A549 (cell line): ENCODE measurements around the gene MFSD6L. TPM values are rescaled to one million over a fixed set of nuclear protein-coding genes. Genes with fewer than 3 reads are reported as not detected.

Experiments used
- ATAC-seq, 2 experiments: fragments of 200-7000 bp in 1 of 2; fragments of >200 bp in 1 of 2; cut with Nextera tagmentation in 1 of 2; cut with Tn5 transposase in 1 of 2; 3 replicates each; pipeline versions ENCODE4 v1.8.0 to v1.9.1; 2018 to 2020; ENCODE audit warnings: mild to moderate bottlenecking in 1 of 2, moderate library complexity in 1 of 2
- CTCF ChIA-PET: fragments of 300-600 bp; sonication (Branson Sonifier 250); formaldehyde crosslinking; extraction: SDS; loops from one replicate; lab custom pipeline; 2021; ENCODE audit warnings: antibody characterized with exemption, inconsistent platforms; lab: Yijun Ruan, JAX
- POLR2A ChIA-PET: fragments of 350-600 bp; formaldehyde crosslinking; extraction: SDS; loops from one replicate; lab custom pipeline; 2021; ENCODE audit warnings: antibody characterized with exemption, inconsistent platforms; lab: Yijun Ruan, JAX
- DNase-seq, 2 experiments: peaks; one replicate each; pipeline versions ENCODE4 v3.0.0 to v3.0.0-alpha.2; 2011 to 2016; ENCODE audit warnings: low read depth in 1 of 2, low spot score in 1 of 2
- FAIRE-seq: peaks from 2 replicates; lab custom pipeline; 2011; peaks lifted over from hg19 to GRCh38; lab: Jason Lieb, UNC
- H3K27ac ChIP-seq, 2 experiments: fragments of >200 bp; sonication (Bioruptor Twin); formaldehyde crosslinking; 3 replicates each; pipeline ENCODE4 v1.5.1; 2016 to 2017
- H3K4me1 ChIP-seq: fragments of >200 bp; sonication (Bioruptor Twin); formaldehyde crosslinking; 3 replicates; pipeline ENCODE4 v1.6.1; 2016
- H3K4me2 ChIP-seq: fragments of >200 bp; sonication (Bioruptor Twin); formaldehyde crosslinking; 3 replicates; pipeline ENCODE4 v1.6.1; 2016
- H3K4me3 ChIP-seq: fragments of >200 bp; sonication (Bioruptor Twin); formaldehyde crosslinking; 3 replicates; pipeline ENCODE4 v1.5.1; 2016
- H3K9me3 ChIP-seq: fragments of >200 bp; sonication (Bioruptor Twin); formaldehyde crosslinking; 3 replicates; pipeline ENCODE4 v1.6.1; 2016
- BCL3 ChIP-seq: fragments of >200 bp; sonication (Bioruptor Twin); formaldehyde crosslinking; IDR thresholded peaks from 3 replicates; pipeline ENCODE4 v1.6.1; 2016
- CBX8 ChIP-seq: fragments of 200-600 bp; sonication (generic); IDR thresholded peaks from 2 replicates; pipeline ENCODE4 v1.6.1; 2016
- CHD2 ChIP-seq: fragments of 150-350 bp; IDR thresholded peaks from 2 replicates; pipeline ENCODE4 v1.6.1; 2014; ENCODE audit warnings: low read length; ENCODE audit not compliant: partially characterized antibody
- CTCF ChIP-seq: fragments of >200 bp; sonication (Bioruptor Twin); formaldehyde crosslinking; IDR thresholded peaks from 3 replicates; pipeline ENCODE4 v1.5.1; 2016
- EP300 ChIP-seq, 2 experiments: fragments of >200 bp; sonication (Bioruptor Twin); formaldehyde crosslinking; IDR thresholded peaks; 2 replicates in 1 of 2; 3 replicates in 1 of 2; pipeline ENCODE4 v1.6.1; 2016 to 2017
- ESRRA ChIP-seq: fragments of 150-350 bp; IDR thresholded peaks from 2 replicates; pipeline ENCODE4 v1.6.1; 2014; ENCODE audit warnings: mild to moderate bottlenecking, low read length, borderline replicate concordance
- FOSB ChIP-seq: fragments of 250-450 bp; sonication (Bioruptor Pico); IDR thresholded peaks from 2 replicates; pipeline ENCODE4 v1.5.0; 2020; ENCODE audit warnings: mild to moderate bottlenecking, moderate library complexity
- FOXS1 ChIP-seq: fragments of 250-450 bp; sonication (Bioruptor Pico); IDR thresholded peaks from 2 replicates; pipeline ENCODE4 v1.5.0; 2020; ENCODE audit warnings: mild to moderate bottlenecking, moderate library complexity
- GATA3 ChIP-seq: IDR thresholded peaks from 2 replicates; pipeline ENCODE4 v1.6.1; 2012; ENCODE audit warnings: borderline replicate concordance
- HDAC2 ChIP-seq: fragments of 200-600 bp; sonication (generic); IDR thresholded peaks from 2 replicates; pipeline ENCODE4 v1.6.1; 2016
- HES2 ChIP-seq: fragments of >200 bp; sonication (Bioruptor Twin); formaldehyde crosslinking; IDR thresholded peaks from 2 replicates; pipeline ENCODE4 v1.6.1; 2016
- HMGXB4 ChIP-seq: fragments of 250-450 bp; sonication (Bioruptor Pico); IDR thresholded peaks from 2 replicates; pipeline ENCODE4 v1.5.0; 2021; ENCODE audit warnings: mild to moderate bottlenecking, moderate library complexity, borderline replicate concordance
- HOXB13 ChIP-seq: fragments of 250-450 bp; sonication (Bioruptor Pico); IDR thresholded peaks from 2 replicates; pipeline ENCODE4 v1.5.0; 2020; ENCODE audit warnings: low read depth, mild to moderate bottlenecking, moderate library complexity
- HOXB5 ChIP-seq: fragments of 250-450 bp; sonication (Bioruptor Pico); IDR thresholded peaks from 2 replicates; pipeline ENCODE4 v1.5.0; 2020; ENCODE audit warnings: mild to moderate bottlenecking, moderate library complexity
- KDM1A ChIP-seq: fragments of 200-600 bp; sonication (generic); IDR thresholded peaks from 2 replicates; pipeline ENCODE4 v1.6.1; 2016; ENCODE audit warnings: low read depth, mild to moderate bottlenecking
- MAFK ChIP-seq: fragments of 450-650 bp; IDR thresholded peaks from 2 replicates; pipeline ENCODE4 v1.6.1; 2014; ENCODE audit not compliant: partially characterized antibody
- MAZ ChIP-seq: fragments of 150-350 bp; IDR thresholded peaks from 2 replicates; pipeline ENCODE4 v1.6.1; 2014; ENCODE audit warnings: antibody characterized with exemption, low read depth, low read length, borderline replicate concordance
- PHF8 ChIP-seq: fragments of 200-600 bp; sonication (generic); IDR thresholded peaks from 2 replicates; pipeline ENCODE4 v1.6.1; 2016; ENCODE audit warnings: low read depth, mild to moderate bottlenecking, antibody characterized with exemption, moderate library complexity, borderline replicate concordance
- RAD21 ChIP-seq, 2 experiments: fragments of >200 bp in 1 of 2; sonication (Bioruptor Twin) in 1 of 2; formaldehyde crosslinking in 1 of 2; IDR thresholded peaks in 1 of 2; conservative IDR thresholded peaks in 1 of 2; 2 replicates in 1 of 2; 3 replicates in 1 of 2; pipeline ENCODE4 v1.6.1; 2012 to 2018; ENCODE audit warnings: inconsistent platforms in 1 of 2
- RARB ChIP-seq: fragments of 250-450 bp; sonication (Bioruptor Pico); IDR thresholded peaks from 2 replicates; pipeline ENCODE4 v1.8.0; 2021; ENCODE audit warnings: mild to moderate bottlenecking, moderate library complexity
- REST ChIP-seq: fragments of 200-600 bp; sonication (generic); IDR thresholded peaks from 2 replicates; pipeline ENCODE4 v1.6.1; 2016; ENCODE audit warnings: antibody characterized with exemption, mild to moderate bottlenecking, moderate library complexity
- ZSCAN20 ChIP-seq: fragments of 250-450 bp; sonication (Bioruptor Pico); IDR thresholded peaks from 2 replicates; pipeline ENCODE4 v1.8.0; 2022; ENCODE audit warnings: mild to moderate bottlenecking, moderate library complexity
- WGBS: methylation state at CpG from one replicate; pipeline ENCODE4 v1.1.6; 2017; ENCODE audit errors: missing lambda C conversion rate; 5-methylcytosine and 5-hydroxymethylcytosine counted together
- polyA plus RNA-seq, 4 experiments: library from polyadenylated mRNA; depleted of rRNA in 3 of 4; stranded (reverse); fragments of >200 nt; fragmentation: RNase III in 1 of 4; extraction: RNeasy Plus Mini Kit Qiagen cat#74134 plus additional on column Dnase treatment in 1 of 4; gene quantifications; 2 replicates in 3 of 4; 3 replicates in 1 of 4; pipeline ENCODE4 v1.2.3, GENCODE V29; 2011 to 2017

The MFSD6L gene
- polyA plus RNA-seq, 2 of the 4 experiments (the other 2 are of a cell fraction): not detected

- H3K9me3 ChIP-seq: no peaks in the 10 kb centered on the region
- CTCF ChIA-PET: interaction anchor here (0.9 to 4.7 kb wide), 3 partner anchors 14 to 89 kb away, joined by 3 to 51 read pairs (median 6); no protein-coding TSS in a partner anchor
Measured at GRCh38 chr17:8799570-8800212, 526 bp upstream of the MFSD6L start.

GRCh38 chr17:8798176-8798845 lies 854 bp downstream of the MFSD6L start:
- CTCF ChIA-PET: interaction anchor here (0.6 to 4.7 kb wide), 5 partner anchors 10 to 388 kb away, joined by 4 to 51 read pairs (median 5); no protein-coding TSS in a partner anchor
- Histone ChIP-seq H3K4me2 (no peak overlapping the region), H3K4me1 (no peaks in the 10 kb centered on the region), H3K4me3 (no peak overlapping the region)
- FAIRE-seq (no peak), ATAC-seq (no peak), DNase-seq (no peak)
- TF ChIP-seq ZSCAN20 (CRISPR knock-in tag): no peak
- TF ChIP-seq MAZ: no peak
- TF ChIP-seq, all 56 proteins: peak for 0
- no peak overlapping the region for H3K27ac ChIP-seq
- POLR2A ChIA-PET: no interaction called here
- H3K9me3 ChIP-seq: no peaks in the 10 kb centered on the region
- 73% methylated on average over 23 of the region's 23 CpGs for WGBS

More at GRCh38 chr17:8799570-8800212, 526 bp upstream of the MFSD6L start:
- FAIRE-seq: no peak
- no peak for ATAC-seq
- no peak for DNase-seq
- Histone ChIP-seq H3K4me3 (no peak overlapping the region), H3K4me1 (no peaks in the 10 kb centered on the region), H3K4me2 (no peak overlapping the region), H3K27ac (no peak overlapping the region)
- 67% methylated on average over 14 of the region's 15 CpGs for WGBS
- TF ChIP-seq FOSB (CRISPR knock-in tag): no peak
- TF ChIP-seq HOXB5 (CRISPR knock-in tag): no peak
- TF ChIP-seq MAZ: no peak
- no peak for TF ChIP-seq RARB (CRISPR knock-in tag)
- TF ChIP-seq ZSCAN20 (CRISPR knock-in tag): no peak
- no peak for TF ChIP-seq BCL3
- TF ChIP-seq REST: no peak
- TF ChIP-seq PHF8: no peak
- no peak for TF ChIP-seq MAFK
- no peak for TF ChIP-seq HDAC2
- no peak for TF ChIP-seq HES2
- no peak for TF ChIP-seq CHD2
- no peak for TF ChIP-seq RAD21 (conservative IDR thresholded peaks at IDR 0.05 in 1 of 2, IDR thresholded peaks at IDR 0.05 in 1 of 2)
- POLR2A ChIA-PET: no interaction called here

GRCh38 chr17:8797621-8798175 lies 1.5 kb downstream of the MFSD6L start:
- POLR2A ChIA-PET: no interaction called here
- no peaks in the 10 kb centered on the region for H3K4me1 ChIP-seq
- ATAC-seq (no peak), FAIRE-seq (no peak), DNase-seq (no peak)
- H3K4me2 ChIP-seq: no peak overlapping the region
- 36% methylated on average over 14 of the region's 14 CpGs for WGBS
- H3K9me3 ChIP-seq: no peaks in the 10 kb centered on the region
- no peak overlapping the region for H3K27ac ChIP-seq
- CTCF ChIA-PET: interaction anchor here (1.3 to 4.7 kb wide), 4 partner anchors 11 to 388 kb away, joined by 4 to 51 read pairs (median 6); no protein-coding TSS in a partner anchor
- no peak overlapping the region for H3K4me3 ChIP-seq
- TF ChIP-seq HOXB13 (CRISPR knock-in tag) (no peak), CBX8 (no peak), FOSB (CRISPR knock-in tag) (no peak), HMGXB4 (no peak), CTCF (no peak), KDM1A (no peak), GATA3 (no peak), FOXS1 (CRISPR knock-in tag) (no peak), HDAC2 (no peak), ESRRA (no peak), EP300 (IDR thresholded peaks at IDR 0.05) (no peak)
